Trophoblast cell (in vitro differentiated cells and primary cell): Measurements from ENCODE around the gene RFX3.
A peak's percentile ranks its signal among the peaks of the same experiment; 100 is the strongest.
"Not testable (repeated sequence)": the region's sequence is repeated elsewhere in the genome, so short reads cannot be mapped to it uniquely, and the experiment has no call there.

ENCODE experiments used
- DNase-seq, 2 donors: peaks; one replicate each; pipeline ENCODE4 v3.0.0-alpha.2; 2016
- H2AFZ ChIP-seq: 2 replicates; pipeline ENCODE4 v1.6.1; 2013; ENCODE audit warnings: low read length, moderate library complexity, mild to moderate bottlenecking; ENCODE audit not compliant: insufficient read depth, poor library complexity
- H2AK5ac ChIP-seq: 2 replicates; pipeline ENCODE4 v1.6.1; 2013; ENCODE audit warnings: mild to moderate bottlenecking, low read length
- H2BK120ac ChIP-seq: 2 replicates; pipeline ENCODE4 v1.6.1; 2013; ENCODE audit warnings: low read length, mild to moderate bottlenecking, moderate library complexity; ENCODE audit not compliant: insufficient read depth, poor library complexity
- H2BK12ac ChIP-seq: 2 replicates; pipeline ENCODE4 v1.6.1; 2013; ENCODE audit warnings: mild to moderate bottlenecking, low read length, moderate library complexity
- H2BK5ac ChIP-seq: 2 replicates; pipeline ENCODE4 v1.6.1; 2013; ENCODE audit warnings: low read length, low read depth, moderate library complexity, mild to moderate bottlenecking; ENCODE audit not compliant: poor library complexity
- H3K14ac ChIP-seq: 2 replicates; pipeline ENCODE4 v1.6.1; 2013; ENCODE audit warnings: mild to moderate bottlenecking, low read length
- H3K18ac ChIP-seq: 2 replicates; pipeline ENCODE4 v1.6.1; 2013; ENCODE audit warnings: mild to moderate bottlenecking, low read length
- H3K23ac ChIP-seq: 2 replicates; pipeline ENCODE4 v1.6.1; 2013; ENCODE audit warnings: low read length
- H3K27ac ChIP-seq: 2 replicates; pipeline ENCODE4 v1.5.1; 2013; ENCODE audit warnings: low read depth, mild to moderate bottlenecking, inconsistent platforms, low read length, moderate library complexity
- H3K27me3 ChIP-seq: 2 replicates; pipeline ENCODE4 v1.6.1; 2013; ENCODE audit warnings: inconsistent platforms, mild to moderate bottlenecking, low read length, moderate library complexity; ENCODE audit not compliant: insufficient read depth
- H3K36me3 ChIP-seq, 2 experiments: 1 replicate in 1 of 2; 2 replicates in 1 of 2; pipeline ENCODE4 v1.6.1; 2013; ENCODE audit warnings: low read length in 2 of 2, mild to moderate bottlenecking in 2 of 2, moderate library complexity in 1 of 2; ENCODE audit not compliant: insufficient read depth in 2 of 2, control insufficient read depth in 1 of 2
- H3K4ac ChIP-seq: 2 replicates; pipeline ENCODE4 v1.6.1; 2013; ENCODE audit warnings: low read depth, mild to moderate bottlenecking, low read length, moderate library complexity
- H3K4me1 ChIP-seq, 2 experiments: 1 replicate in 1 of 2; 2 replicates in 1 of 2; pipeline ENCODE4 v1.6.1; 2013; ENCODE audit warnings: low read length in 2 of 2, mild to moderate bottlenecking in 2 of 2, moderate library complexity in 1 of 2; ENCODE audit not compliant: insufficient read depth in 2 of 2, control insufficient read depth in 1 of 2
- H3K4me2 ChIP-seq: 2 replicates; pipeline ENCODE4 v1.6.1; 2013; ENCODE audit warnings: inconsistent platforms, mild to moderate bottlenecking, low read length, moderate library complexity
- H3K4me3 ChIP-seq: 2 replicates; pipeline ENCODE4 v1.5.1; 2013; ENCODE audit warnings: mild to moderate bottlenecking, low read depth, low read length, inconsistent platforms
- H3K79me1 ChIP-seq: one replicate; pipeline ENCODE4 v1.6.1; 2013; ENCODE audit warnings: low read length
- H3K79me2 ChIP-seq: 2 replicates; pipeline ENCODE4 v1.6.1; 2013; ENCODE audit warnings: low read length, mild to moderate bottlenecking; ENCODE audit not compliant: control insufficient read depth, insufficient read depth, poor library complexity
- H3K9ac ChIP-seq: 2 replicates; pipeline ENCODE4 v1.6.1; 2013; ENCODE audit warnings: mild to moderate bottlenecking, low read length
- H3K9me3 ChIP-seq: 2 replicates; pipeline ENCODE4 v1.6.1; 2013; ENCODE audit warnings: low read depth, mild to moderate bottlenecking, control low read depth, inconsistent platforms, low read length; ENCODE audit not compliant: insufficient read depth
- H4K12ac ChIP-seq: 2 replicates; pipeline ENCODE4 v1.6.1; 2013; ENCODE audit warnings: low read depth, mild to moderate bottlenecking, low read length, moderate library complexity
- H4K8ac ChIP-seq: 2 replicates; pipeline ENCODE4 v1.6.1; 2013; ENCODE audit warnings: low read depth, mild to moderate bottlenecking, low read length, moderate library complexity
- H4K91ac ChIP-seq: one replicate; pipeline ENCODE4 v1.6.1; 2013; ENCODE audit warnings: low read depth, mild to moderate bottlenecking, low read length, moderate library complexity
- WGBS: extraction: QIAGEN DNeasy Blood & Tissue Kit; methylation state at CpG from one replicate; pipeline ENCODE4 v1.1.7; 2013; ENCODE audit warnings: missing lambda C conversion rate; ENCODE audit not compliant: insufficient read length, insufficient coverage; ENCODE audit errors: extremely low coverage; 5-methylcytosine and 5-hydroxymethylcytosine counted together

Gene RFX3

DNA sequence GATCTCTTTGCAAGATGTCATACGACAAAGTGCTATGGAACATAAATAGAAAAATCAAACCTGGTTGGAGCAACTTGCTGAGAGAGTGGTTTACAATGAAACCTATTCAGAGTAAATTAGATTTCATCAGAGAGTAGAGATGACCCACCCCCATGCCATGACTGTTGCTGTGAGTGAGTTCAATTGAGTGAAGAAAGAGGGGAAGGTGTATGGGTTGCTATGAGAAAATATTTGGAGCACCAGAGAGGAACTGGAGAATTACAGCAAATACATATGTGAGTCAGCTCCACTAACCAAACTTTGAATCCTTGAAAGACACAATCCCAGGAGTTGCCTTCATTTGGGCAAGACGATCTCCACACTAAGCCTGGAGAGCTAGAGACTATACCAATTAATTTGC is 217.2 kb downstream of the RFX3 start:
- Histone ChIP-seq H3K27ac (no peak overlapping the region), H3K23ac (no peak overlapping the region), H3K9ac (no peak overlapping the region), H2BK12ac (no peak overlapping the region), H3K9me3 (no peaks in the 10 kb centered on the region), H3K4me2 (no peak overlapping the region), H3K14ac (no peak overlapping the region), H3K27me3 (no peaks in the 10 kb centered on the region), H2BK120ac (no peak overlapping the region), H4K8ac (no peak overlapping the region), H3K4me3 (no peak overlapping the region), H3K4me1 (no peaks in the 10 kb centered on the region), H3K18ac (no peak overlapping the region), H2AK5ac (no peak overlapping the region), H3K79me2 (no peaks in the 10 kb centered on the region), H2AFZ (no peak overlapping the region), H3K79me1 (no peaks in the 10 kb centered on the region), H4K12ac (no peak overlapping the region), H3K4ac (no peak overlapping the region), H2BK5ac (no peak overlapping the region), H3K36me3 (no peaks in the 10 kb centered on the region), H4K91ac (no peak overlapping the region)
- WGBS: no CpG with 5 or more reads among the region's 2 CpGs
- DNase-seq: peak; percentile 3 to 54

DNA sequence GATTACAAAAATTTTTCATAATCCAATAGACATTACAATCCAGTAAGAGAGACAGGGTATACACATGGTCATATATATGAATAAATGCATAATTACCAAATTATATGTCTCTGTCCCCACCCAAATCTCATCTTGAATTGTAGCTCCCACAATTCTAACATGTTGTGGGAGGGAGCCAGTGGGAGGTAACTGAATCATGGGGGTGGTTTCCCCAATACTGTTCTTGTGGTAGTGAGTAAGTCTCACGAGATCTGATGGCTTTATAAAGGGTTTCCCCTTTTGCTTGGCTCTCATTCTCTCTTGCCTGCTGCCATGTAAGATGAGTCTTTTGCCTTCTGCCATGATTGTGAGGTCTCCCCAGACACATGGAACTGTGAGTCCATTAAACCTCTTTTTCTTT is 221.4 kb downstream of the RFX3 start:
- not testable (repeated sequence) for H3K9me3 ChIP-seq, H3K36me3 ChIP-seq, H3K4me3 ChIP-seq, H4K12ac ChIP-seq, H3K79me1 ChIP-seq, DNase-seq, H4K91ac ChIP-seq, H3K79me2 ChIP-seq, H2BK120ac ChIP-seq, H3K9ac ChIP-seq, H4K8ac ChIP-seq, H3K27me3 ChIP-seq, H3K18ac ChIP-seq, H3K4me1 ChIP-seq, H3K14ac ChIP-seq, H3K4me2 ChIP-seq, H2BK12ac ChIP-seq, H3K27ac ChIP-seq, H2AFZ ChIP-seq, H2AK5ac ChIP-seq, H3K4ac ChIP-seq, H3K23ac ChIP-seq, H2BK5ac ChIP-seq
- no CpG with 5 or more reads among the region's 1 CpG for WGBS

DNA sequence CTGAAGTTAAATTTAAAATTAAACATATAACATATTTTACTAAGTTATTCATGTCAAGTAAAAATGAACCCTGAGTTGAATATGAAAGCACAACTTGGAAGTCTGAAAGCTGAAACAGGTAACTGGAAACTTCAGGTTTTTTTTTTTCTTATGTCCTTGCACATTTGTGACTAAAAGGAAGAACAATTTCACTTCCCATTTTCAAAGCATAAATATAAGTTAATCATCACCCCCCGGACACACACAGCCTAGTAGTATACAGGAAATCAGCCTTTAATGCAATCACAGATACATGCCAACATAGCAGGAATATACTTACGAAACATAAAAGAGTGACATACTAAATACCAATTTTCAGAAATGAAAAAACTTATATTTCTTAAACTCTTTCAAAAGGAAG is 225.9 kb downstream of the RFX3 start:
- Histone ChIP-seq H3K4me3 (no peak overlapping the region), H3K18ac (no peak overlapping the region), H3K79me1 (no peaks in the 10 kb centered on the region), H3K4ac (no peak overlapping the region), H3K4me1 (no peaks in the 10 kb centered on the region), H3K14ac (no peak overlapping the region), H3K27me3 (no peaks in the 10 kb centered on the region), H3K36me3 (no peaks in the 10 kb centered on the region), H3K9ac (no peak overlapping the region), H4K12ac (no peak overlapping the region), H2AFZ (no peak overlapping the region), H4K8ac (no peak overlapping the region), H3K4me2 (no peak overlapping the region), H3K27ac (no peak overlapping the region), H3K23ac (no peak overlapping the region), H2AK5ac (no peak overlapping the region), H4K91ac (no peak overlapping the region), H2BK5ac (no peak overlapping the region), H3K9me3 (no peaks in the 10 kb centered on the region), H2BK12ac (no peak overlapping the region), H3K79me2 (no peaks in the 10 kb centered on the region), H2BK120ac (no peak overlapping the region)
- no CpG with 5 or more reads among the region's 2 CpGs for WGBS
- no peak for DNase-seq

DNA sequence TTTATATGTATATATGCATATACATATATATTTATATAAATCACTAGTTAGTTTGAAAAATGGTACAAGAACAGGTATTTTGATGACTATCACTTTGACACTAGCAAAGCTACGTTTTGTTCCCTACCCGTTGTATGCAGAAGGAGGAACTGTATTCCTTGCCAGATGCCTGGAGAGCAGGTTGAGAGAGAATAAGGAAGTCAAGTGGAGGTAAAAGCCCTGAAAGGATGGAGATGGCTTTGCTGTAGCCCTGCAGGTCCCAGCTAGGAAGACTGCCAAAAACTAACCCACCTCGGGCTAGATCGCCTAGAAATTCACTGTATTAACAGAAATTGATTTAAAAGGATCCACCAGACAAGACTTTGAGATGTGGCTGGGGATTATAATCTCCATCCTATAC is 229.3 kb downstream of the RFX3 start:
- no peak overlapping the region for H3K4me3 ChIP-seq
- H3K14ac ChIP-seq: no peak overlapping the region
- H4K12ac ChIP-seq: no peak overlapping the region
- no peak overlapping the region for H2BK120ac ChIP-seq
- no peaks in the 10 kb centered on the region for H3K79me2 ChIP-seq
- DNase-seq: no peak
- no CpG with 5 or more reads among the region's 4 CpGs for WGBS
- H2AK5ac ChIP-seq: no peak overlapping the region
- no peak overlapping the region for H2AFZ ChIP-seq
- no peaks in the 10 kb centered on the region for H3K9me3 ChIP-seq
- H3K23ac ChIP-seq: no peak overlapping the region
- no peak overlapping the region for H2BK5ac ChIP-seq
- H4K8ac ChIP-seq: no peak overlapping the region
- H3K27me3 ChIP-seq: no peaks in the 10 kb centered on the region
- no peak overlapping the region for H3K27ac ChIP-seq
- no peak overlapping the region for H3K9ac ChIP-seq
- no peak overlapping the region for H3K18ac ChIP-seq
- no peak overlapping the region for H4K91ac ChIP-seq
- no peak overlapping the region for H2BK12ac ChIP-seq
- H3K4me2 ChIP-seq: no peak overlapping the region
- H3K4me1 ChIP-seq: no peaks in the 10 kb centered on the region
- no peaks in the 10 kb centered on the region for H3K79me1 ChIP-seq
- no peaks in the 10 kb centered on the region for H3K36me3 ChIP-seq
- no peak overlapping the region for H3K4ac ChIP-seq

DNA sequence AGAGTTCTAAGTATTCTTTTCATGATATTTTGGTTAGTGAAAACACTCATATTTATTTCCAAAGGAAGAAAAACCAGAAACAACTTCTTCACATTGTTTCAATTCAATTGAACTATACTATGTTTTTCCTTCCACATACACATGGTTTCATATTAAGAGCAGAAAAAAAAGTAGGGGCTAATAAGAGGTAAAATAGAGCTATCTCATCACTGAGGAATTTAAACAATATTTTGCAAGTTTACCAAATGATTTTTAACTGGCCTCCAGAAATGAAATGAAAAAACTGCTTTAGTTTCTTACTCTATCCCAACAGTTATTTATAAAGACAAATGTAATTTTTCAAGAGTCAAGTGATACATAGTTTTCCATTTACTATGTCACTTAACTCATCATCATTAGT is 233.5 kb downstream of the RFX3 start:
- H2AK5ac ChIP-seq: no peak overlapping the region
- no peak overlapping the region for H4K8ac ChIP-seq
- H3K4me3 ChIP-seq: no peak overlapping the region
- no peak overlapping the region for H3K27ac ChIP-seq
- no peaks in the 10 kb centered on the region for H3K79me1 ChIP-seq
- H3K4me1 ChIP-seq: no peaks in the 10 kb centered on the region
- no peak overlapping the region for H2BK5ac ChIP-seq
- H3K14ac ChIP-seq: no peak overlapping the region
- no peak overlapping the region for H2BK12ac ChIP-seq
- no peaks in the 10 kb centered on the region for H3K9me3 ChIP-seq
- no peak overlapping the region for H3K18ac ChIP-seq
- no peaks in the 10 kb centered on the region for H3K79me2 ChIP-seq
- no peak overlapping the region for H4K12ac ChIP-seq
- H3K23ac ChIP-seq: no peak overlapping the region
- no peak overlapping the region for H3K4me2 ChIP-seq
- H3K4ac ChIP-seq: no peak overlapping the region
- H3K9ac ChIP-seq: no peak overlapping the region
- no peak overlapping the region for H2BK120ac ChIP-seq
- no peaks in the 10 kb centered on the region for H3K36me3 ChIP-seq
- no peaks in the 10 kb centered on the region for H3K27me3 ChIP-seq
- no peak for DNase-seq
- no peak overlapping the region for H4K91ac ChIP-seq
- no peak overlapping the region for H2AFZ ChIP-seq
